ENCODE results near the gene ERC2. TPM values are rescaled to one million over a fixed set of nuclear protein-coding genes. Genes with fewer than 3 reads are reported as not detected.

ERC2 gene
- polyA plus RNA-seq, 1 experiment = 0.07 TPM

DNA sequence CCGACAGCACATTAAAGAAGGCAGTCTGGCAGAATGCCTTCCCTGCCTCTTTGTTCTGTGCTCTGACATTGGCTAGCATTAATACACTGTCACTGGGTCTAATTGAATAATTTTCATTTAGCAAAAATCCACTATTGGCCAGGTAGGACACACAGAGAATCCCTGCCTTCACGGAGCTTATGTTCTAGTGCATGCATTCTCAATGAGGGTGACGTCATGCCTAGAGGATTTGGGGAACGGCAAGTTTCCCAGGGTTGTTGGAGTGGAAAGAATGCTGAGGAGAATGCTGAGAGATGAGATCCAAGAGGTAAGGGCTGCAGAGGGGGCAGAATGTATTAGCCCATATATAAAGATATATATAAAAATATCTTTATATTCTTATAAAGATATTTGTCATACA, 284.7 kb downstream of the ERC2 start:
- Histone ChIP-seq H3K27me3 (ENCODE audit: control insufficient read depth, insufficient read depth, low read length) (no peaks in the 10 kb centered on the region), H3K4me3 (ENCODE audit: low read depth, low read length) (no peak overlapping the region), H3K36me3 (ENCODE audit: control insufficient read depth, insufficient read depth, low read length) (no peaks in the 10 kb centered on the region)
- ChIA-PET POLR2A (no interaction called here), CTCF (no interaction called here)
- TF ChIP-seq, protein P1, sequence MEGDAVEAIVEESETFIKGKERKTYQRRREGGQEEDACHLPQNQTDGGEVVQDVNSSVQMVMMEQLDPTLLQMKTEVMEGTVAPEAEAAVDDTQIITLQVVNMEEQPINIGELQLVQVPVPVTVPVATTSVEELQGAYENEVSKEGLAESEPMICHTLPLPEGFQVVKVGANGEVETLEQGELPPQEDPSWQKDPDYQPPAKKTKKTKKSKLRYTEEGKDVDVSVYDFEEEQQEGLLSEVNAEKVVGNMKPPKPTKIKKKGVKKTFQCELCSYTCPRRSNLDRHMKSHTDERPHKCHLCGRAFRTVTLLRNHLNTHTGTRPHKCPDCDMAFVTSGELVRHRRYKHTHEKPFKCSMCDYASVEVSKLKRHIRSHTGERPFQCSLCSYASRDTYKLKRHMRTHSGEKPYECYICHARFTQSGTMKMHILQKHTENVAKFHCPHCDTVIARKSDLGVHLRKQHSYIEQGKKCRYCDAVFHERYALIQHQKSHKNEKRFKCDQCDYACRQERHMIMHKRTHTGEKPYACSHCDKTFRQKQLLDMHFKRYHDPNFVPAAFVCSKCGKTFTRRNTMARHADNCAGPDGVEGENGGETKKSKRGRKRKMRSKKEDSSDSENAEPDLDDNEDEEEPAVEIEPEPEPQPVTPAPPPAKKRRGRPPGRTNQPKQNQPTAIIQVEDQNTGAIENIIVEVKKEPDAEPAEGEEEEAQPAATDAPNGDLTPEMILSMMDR (IDR thresholded peaks at IDR 0.05; ENCODE audit: insufficient read depth, low read depth, low read length) = no peak
- no peak for DNase-seq (ENCODE audit: low read depth)

DNA sequence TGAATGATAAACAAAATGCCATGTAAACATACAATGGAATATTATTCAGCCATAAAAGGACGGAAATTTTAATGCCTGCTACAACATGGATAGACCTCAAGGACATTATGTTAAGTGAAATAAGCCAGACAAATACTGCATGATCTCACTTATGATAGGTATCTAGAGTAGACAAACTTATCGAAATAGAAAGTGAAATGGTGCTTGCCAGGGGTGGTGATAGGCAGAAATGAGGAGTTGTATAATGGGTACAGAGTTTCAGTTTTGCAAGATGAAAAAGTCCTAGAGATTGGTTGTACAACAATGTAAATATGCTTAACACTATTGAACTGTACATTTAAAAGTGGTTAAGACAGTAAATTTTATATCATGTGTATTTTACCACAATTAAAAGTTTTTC, 287.8 kb downstream of the ERC2 start:
- POLR2A ChIA-PET = no interaction called here
- H3K27me3 ChIP-seq (ENCODE audit: control insufficient read depth, insufficient read depth, low read length) = no peaks in the 10 kb centered on the region; the same call in 1 of the 2 replicates
- no peak for DNase-seq (ENCODE audit: low read depth)
- TF ChIP-seq, protein P1 (IDR thresholded peaks at IDR 0.05; ENCODE audit: insufficient read depth, low read depth, low read length) = no peak
- H3K36me3 ChIP-seq (ENCODE audit: control insufficient read depth, insufficient read depth, low read length) = no peaks in the 10 kb centered on the region
- CTCF ChIA-PET = no interaction called here
- no peak overlapping the region for H3K4me3 ChIP-seq (ENCODE audit: low read depth, low read length)

DNA sequence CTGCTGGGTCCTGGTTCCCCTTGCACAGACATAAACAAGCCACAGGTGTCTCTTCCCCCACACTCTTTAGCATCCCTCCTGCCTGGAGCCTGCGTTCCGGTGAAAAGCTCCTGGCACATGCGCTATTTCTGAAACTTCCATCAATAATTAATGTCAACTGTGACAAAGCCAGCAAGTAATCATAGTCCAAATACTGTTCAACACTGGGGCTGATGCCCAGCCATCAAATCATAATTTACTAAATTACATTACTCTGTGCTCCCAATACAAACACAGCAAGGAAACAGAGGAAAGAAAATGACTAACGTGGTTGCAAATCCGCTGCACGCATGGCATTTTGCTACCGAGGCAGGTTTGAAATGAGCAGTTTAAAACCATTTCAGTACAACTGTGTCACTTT, 294.7 kb downstream of the ERC2 start:
- no peak for DNase-seq (ENCODE audit: low read depth)

DNA sequence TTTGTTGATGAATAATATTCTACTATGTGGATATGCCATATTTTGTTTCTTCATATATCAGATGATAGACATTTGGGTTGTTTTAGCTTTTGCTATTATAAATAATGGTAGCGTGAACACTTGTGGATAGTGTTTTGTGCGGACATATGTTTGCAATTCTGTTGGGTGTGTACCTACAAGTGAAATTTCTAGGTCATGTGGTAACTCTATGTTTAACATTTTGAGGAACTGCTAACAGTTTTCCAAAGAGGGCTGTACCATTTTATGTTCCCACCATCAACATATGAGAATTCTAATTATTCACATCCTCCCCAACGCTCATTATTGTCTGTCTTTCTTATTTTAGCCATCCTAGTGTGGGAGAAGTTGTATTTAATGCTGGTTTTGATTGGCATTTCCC, 303.8 kb downstream of the ERC2 start:
- TF ChIP-seq, protein P1 (IDR thresholded peaks at IDR 0.05; ENCODE audit: insufficient read depth, low read depth, low read length) = no peak
- ChIA-PET POLR2A (no interaction called here), CTCF (no interaction called here)
- Histone ChIP-seq H3K36me3 (ENCODE audit: control insufficient read depth, insufficient read depth, low read length) (no peaks in the 10 kb centered on the region), H3K4me3 (ENCODE audit: low read depth, low read length) (no peak overlapping the region), H3K27me3 (ENCODE audit: control insufficient read depth, insufficient read depth, low read length) (no peaks in the 10 kb centered on the region)
- DNase-seq (ENCODE audit: low read depth) = no peak

More for the DNA sequence above, 294.7 kb downstream of the ERC2 start:
- Histone ChIP-seq H3K36me3 (ENCODE audit: control insufficient read depth, insufficient read depth, low read length) (no peaks in the 10 kb centered on the region), H3K27me3 (ENCODE audit: control insufficient read depth, insufficient read depth, low read length) (no peaks in the 10 kb centered on the region; the same call in 1 of the 2 replicates), H3K4me3 (ENCODE audit: low read depth, low read length) (no peak overlapping the region)
- TF ChIP-seq, protein P1 (IDR thresholded peaks at IDR 0.05; ENCODE audit: insufficient read depth, low read depth, low read length) = no peak
- POLR2A ChIA-PET = no interaction called here
- CTCF ChIA-PET = no interaction called here

DNA sequence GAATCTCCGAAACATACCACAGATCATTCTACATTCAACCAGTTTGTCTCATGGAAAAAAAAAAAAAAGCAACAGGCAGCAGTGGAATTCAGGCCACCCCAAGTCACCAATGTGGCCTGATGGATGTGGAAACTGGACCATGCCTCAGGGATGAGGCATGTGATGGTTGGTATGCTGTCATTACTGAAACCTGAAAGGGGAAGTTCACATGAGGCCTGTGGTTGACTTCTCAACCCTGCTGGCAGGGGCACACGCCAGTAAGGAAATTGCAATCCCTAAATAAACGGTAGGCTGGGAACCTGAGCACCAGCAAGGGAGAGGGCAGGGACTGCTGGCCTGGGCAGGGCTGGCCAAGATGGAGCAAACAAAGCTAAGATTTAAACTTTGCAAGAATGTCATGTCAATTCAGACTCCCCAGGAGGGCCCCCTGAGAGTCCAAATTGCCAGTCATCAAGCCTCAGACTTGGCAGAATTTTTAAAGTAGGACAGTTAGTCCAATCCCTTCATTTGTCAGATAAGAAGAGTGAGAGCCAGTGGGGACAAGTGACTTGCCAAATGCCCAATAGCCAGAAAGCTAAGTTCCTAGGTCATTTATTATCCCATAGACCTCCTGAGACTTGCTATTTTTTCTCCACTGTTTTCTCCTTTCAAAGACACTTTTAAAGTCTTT, 310.4 kb downstream of the ERC2 start:
- Histone ChIP-seq H3K27me3 (ENCODE audit: control insufficient read depth, insufficient read depth, low read length) (no peaks in the 10 kb centered on the region), H3K36me3 (ENCODE audit: control insufficient read depth, insufficient read depth, low read length) (no peaks in the 10 kb centered on the region), H3K4me3 (ENCODE audit: low read depth, low read length) (no peak overlapping the region)
- DNase-seq (ENCODE audit: low read depth) = peak; percentile 59
- POLR2A ChIA-PET = no interaction called here
- CTCF ChIA-PET = interaction anchor here (1.0 kb wide), 1 partner anchor 10 kb away, joined by 3 read pairs; no protein-coding TSS in a partner anchor
- TF ChIP-seq, protein P1 (IDR thresholded peaks at IDR 0.05; ENCODE audit: insufficient read depth, low read depth, low read length) = no peak
